Kidney glomerular epithelial cell (primary cell): ENCODE data around the gene TNFAIP3.

Experiments used
- DNase-seq: peaks from one replicate; lab custom pipeline; 2025; lab: John Stamatoyannopoulos, UW

Gene TNFAIP3

GRCh38 chr6:137925141-137925698, 58.2 kb downstream of the TNFAIP3 start:
- DNase-seq, result no peak

DNA sequence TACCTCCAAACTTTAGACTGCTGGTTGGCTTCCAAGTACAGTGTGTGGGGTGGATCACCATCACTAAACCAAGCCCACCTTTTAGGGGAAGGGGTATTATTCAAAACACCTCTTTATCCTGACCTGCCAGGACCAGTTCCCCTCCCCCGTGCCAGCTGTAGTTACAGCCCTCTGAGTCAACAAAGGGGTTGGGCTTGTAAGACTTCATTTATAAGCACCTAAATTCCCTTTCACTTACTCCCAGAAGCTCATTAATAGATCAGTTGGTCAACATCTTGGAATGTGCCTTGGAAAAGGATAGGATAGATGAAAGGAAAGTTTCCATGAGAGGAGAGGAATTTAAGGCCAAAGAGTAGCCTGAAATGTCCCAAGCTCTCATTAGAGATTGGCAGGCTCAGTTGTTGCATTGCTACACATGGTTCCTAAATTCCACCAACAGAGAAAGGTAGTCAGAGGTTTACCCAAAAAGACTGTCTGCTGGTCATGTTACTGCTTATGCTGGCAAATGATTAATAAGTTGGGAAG, 59.2 kb downstream of the TNFAIP3 start:
- peak; percentile 91 for DNase-seq

DNA sequence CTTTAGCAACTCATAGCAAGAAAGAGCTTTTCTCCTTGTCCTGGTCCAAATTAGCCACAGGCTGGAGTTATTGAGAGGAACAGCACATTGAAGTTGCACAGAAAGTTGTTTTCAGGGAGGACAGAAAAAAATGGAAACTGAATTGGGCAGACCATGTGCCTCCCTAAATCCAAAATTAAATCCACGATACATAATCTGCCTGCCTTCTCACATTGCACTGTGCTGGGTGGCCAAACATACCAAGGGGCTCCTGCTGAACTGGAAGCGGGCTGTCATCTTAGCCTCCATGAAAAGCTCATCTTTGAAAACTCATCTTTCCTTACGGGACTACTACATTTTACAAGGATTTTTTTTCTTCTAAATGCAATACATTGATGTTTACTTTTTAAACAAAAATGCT, 59.9 kb downstream of the TNFAIP3 start:
- DNase-seq, result no peak

DNA sequence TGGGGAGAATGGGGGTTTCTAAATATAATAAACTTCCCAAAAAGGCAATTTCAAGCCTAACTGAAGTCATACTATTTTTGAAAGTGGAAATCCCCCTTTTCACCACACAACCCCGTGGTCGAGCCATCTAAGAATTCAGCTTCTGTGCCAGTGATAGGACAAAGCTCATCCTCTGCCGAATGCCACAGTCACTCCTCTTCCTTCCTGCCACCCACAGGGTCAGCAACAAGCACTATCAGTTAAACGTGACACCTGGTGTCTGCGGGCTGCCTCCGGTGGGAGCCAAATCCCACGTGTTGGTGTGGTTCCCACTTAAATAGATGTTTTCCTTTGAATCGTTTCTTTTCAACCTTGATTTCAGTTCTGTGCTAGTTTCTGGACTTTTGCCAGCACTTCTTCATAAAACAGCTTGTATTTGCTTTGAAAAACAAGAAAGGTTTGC, 60.7 kb downstream of the TNFAIP3 start:
- DNase-seq, result no peak

- no peak for DNase-seq
Measured at GRCh38 chr6:137928286-137928685, 61.2 kb downstream of the TNFAIP3 start.

DNA sequence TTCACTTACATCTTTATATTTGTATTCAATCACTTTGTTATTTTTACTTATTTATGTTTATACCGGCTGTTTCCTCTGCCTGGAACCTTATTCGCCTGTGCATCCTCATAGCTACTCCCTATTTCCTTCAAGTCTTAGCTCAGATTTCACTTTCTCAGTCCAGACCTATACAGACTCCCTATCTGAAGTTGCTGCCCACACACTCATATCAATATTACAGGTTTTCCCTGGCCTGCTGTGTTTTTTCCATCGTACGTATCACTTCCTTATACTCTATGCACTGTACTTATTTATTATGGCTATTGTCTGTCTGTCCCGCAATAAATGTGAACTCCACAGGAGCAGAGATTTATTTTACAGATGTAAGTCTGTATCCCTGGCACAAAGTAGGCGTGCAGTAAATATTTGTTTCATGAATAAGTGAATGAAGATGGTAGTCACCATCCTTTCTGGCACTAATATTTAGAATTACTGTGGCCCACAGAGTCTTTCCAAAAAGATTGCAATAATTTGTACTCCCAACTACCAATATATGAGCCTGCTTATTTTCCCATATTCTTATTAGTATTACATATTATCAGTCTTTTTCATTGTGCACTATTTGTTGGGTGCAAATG, 64.9 kb downstream of the TNFAIP3 start:
- no peak for DNase-seq
